CD4-positive, alpha-beta T cell (primary cell): ENCODE results near the gene RPL13A. TPM values are rescaled to one million over a fixed set of nuclear protein-coding genes. Genes with fewer than 3 reads are reported as not detected.
A peak's percentile ranks its signal among the peaks of the same experiment; 100 is the strongest.

Experiments
- ATAC-seq: fragments of 200-7000 bp; cut with Tn5 transposase; one replicate; pipeline ENCODE4 v1.10.0; 2022; ENCODE audit warnings: mild to moderate bottlenecking; ENCODE audit not compliant: poor library complexity
- CTCF ChIA-PET: fragments of 350-600 bp; sonication (Branson Sonifier 250); formaldehyde crosslinking; loops from one replicate; lab custom pipeline; 2021; ENCODE audit warnings: antibody characterized with exemption, inconsistent platforms; lab: Charles Lee
- POLR2A ChIA-PET: fragments of 350-600 bp; sonication (Branson Sonifier 250); formaldehyde crosslinking; loops from one replicate; lab custom pipeline; 2021; ENCODE audit warnings: antibody characterized with exemption, inconsistent platforms; lab: Charles Lee
- DNase-seq, 14 experiments: peaks; one replicate each; pipeline ENCODE4 v3.0.0-alpha.2; 2013 to 2020; ENCODE audit warnings: mixed read lengths in 2 of 14
- H3K27ac ChIP-seq, 2 donors: one replicate each; pipeline versions ENCODE4 v1.5.1 to v1.7.0; 2013; ENCODE audit warnings: low read length in 2 of 2, low read depth in 1 of 2, mild to moderate bottlenecking in 1 of 2
- H3K27me3 ChIP-seq, 2 experiments: 1 replicate in 1 of 2; 2 replicates in 1 of 2; pipeline versions ENCODE4 v1.6.1 to v1.7.0; 2013; ENCODE audit warnings: low read length in 2 of 2, control low read depth in 1 of 2, mild to moderate bottlenecking in 1 of 2, moderate library complexity in 1 of 2; ENCODE audit not compliant: insufficient read depth in 2 of 2, control insufficient read depth in 1 of 2
- H3K36me3 ChIP-seq: one replicate; pipeline ENCODE4 v1.6.1; 2013; ENCODE audit warnings: low read length, control low read depth; ENCODE audit not compliant: insufficient read depth
- H3K4me1 ChIP-seq: one replicate; pipeline ENCODE4 v1.6.1; 2013; ENCODE audit warnings: low read length, control low read depth; ENCODE audit not compliant: insufficient read depth
- H3K4me3 ChIP-seq: one replicate; pipeline ENCODE4 v1.5.1; 2013; ENCODE audit warnings: mild to moderate bottlenecking, low read length, moderate library complexity
- H3K9me3 ChIP-seq, 2 experiments: 1 replicate in 1 of 2; 2 replicates in 1 of 2; pipeline versions ENCODE4 v1.6.1 to v1.7.0; 2013; ENCODE audit warnings: low read length in 2 of 2, mild to moderate bottlenecking in 2 of 2, control low read depth in 1 of 2, moderate library complexity in 1 of 2; ENCODE audit not compliant: control insufficient read depth in 1 of 2, insufficient read depth in 1 of 2
- H3K27ac Mint-ChIP-seq: one replicate; pipeline ENCODE4 v1.8.0; 2020; ENCODE audit warnings: mixed read lengths
- H3K27me3 Mint-ChIP-seq: one replicate; pipeline ENCODE4 v1.8.0; 2021; ENCODE audit warnings: mixed read lengths
- H3K36me3 Mint-ChIP-seq: one replicate; pipeline ENCODE4 v1.8.0; 2021; ENCODE audit warnings: low read depth, mixed read lengths
- H3K4me1 Mint-ChIP-seq: one replicate; pipeline ENCODE4 v1.8.0; 2021; ENCODE audit warnings: low read depth, mixed read lengths
- H3K4me3 Mint-ChIP-seq: one replicate; pipeline ENCODE4 v1.8.0; 2020; ENCODE audit warnings: mild to moderate bottlenecking, mixed read lengths
- H3K9me3 Mint-ChIP-seq: one replicate; pipeline ENCODE4 v1.8.0; 2020; ENCODE audit warnings: mixed read lengths
- CTCF ChIP-seq: fragments of 200-600 bp; IDR thresholded peaks from one replicate; pipeline ENCODE4 v1.8.0; 2022; ENCODE audit warnings: antibody characterized with exemption, mild to moderate bottlenecking
- intact Hi-C, 2 experiments: fragments of 100-400 bp; cut with DNase I in 1 of 2; cut with micrococcal nuclease in 1 of 2; formaldehyde crosslinking; loops; one replicate each; pipeline versions ENCODE4 v1.15.1 to v1.9.0; 2023 to 2025; cut with DNase I, micrococcal nuclease
- total RNA-seq, 174 experiments: library from RNA in 2 of 174; stranded (reverse) in 2 of 174; gene quantifications; one replicate each; pipeline ENCODE4 v1.2.3 and lab custom pipeline; 2021 to 2026

Gene RPL13A
- total RNA-seq, 2 experiments from 2014 or later: 5,328 to 5,481 TPM

- Histone ChIP-seq H3K9me3 (no peaks in the 10 kb centered on the region), H3K4me1 (peaks cover 36% of the 10 kb centered on the region), H3K27ac (no peak overlapping the region), H3K27me3 (no peaks in the 10 kb centered on the region), H3K36me3 (no peaks in the 10 kb centered on the region), H3K4me3 (no peak overlapping the region)
- Mint-ChIP-seq H3K36me3 (no peaks in the 10 kb centered on the region), H3K27me3 (no peaks in the 10 kb centered on the region), H3K4me3 (peak overlapping the region; percentile 23), H3K4me1 (peaks cover 44% of the 10 kb centered on the region), H3K9me3 (no peaks in the 10 kb centered on the region), H3K27ac (peak overlapping the region; percentile 43)
- ChIA-PET POLR2A (interaction anchor here (0.6 to 1.7 kb wide), 9 partner anchors 9 to 171 kb away, joined by 3 to 9 read pairs (median 4); partner anchors contain the start of gene RPS11), CTCF (interaction anchor here (0.6 to 1.3 kb wide), 14 partner anchors 16 to 73 kb away, joined by 3 to 14 read pairs (median 4); partner anchors contain the start of genes FLT3LG, NOSIP and RCN3)
- intact Hi-C loops: loop anchor here (1.0 kb wide), 2 partner anchors 40 to 64 kb away; no protein-coding TSS in a partner anchor
- DNase-seq (peak; percentile 70 to 89 (median 74)), ATAC-seq (peak; percentile 80)
- peak; percentile 83 for TF ChIP-seq CTCF
These were observed 19.2 kb downstream of the RPL13A start for GRCh38 chr19:49506575-49507105.

- intact Hi-C loops: no loop called here
- H3K9me3 ChIP-seq: no peaks in the 10 kb centered on the region
- no peak overlapping the region for H3K27ac ChIP-seq
- DNase-seq: peak in 1 of 14 experiments; percentile 7
- Mint-ChIP-seq H3K36me3 (no peaks in the 10 kb centered on the region), H3K4me3 (no peak overlapping the region), H3K27me3 (no peaks in the 10 kb centered on the region), H3K9me3 (no peaks in the 10 kb centered on the region), H3K4me1 (peaks cover 42% of the 10 kb centered on the region), H3K27ac (no peak overlapping the region)
- POLR2A ChIA-PET: interaction anchor here (0.7 kb wide), 1 partner anchor 62 kb away, joined by 4 read pairs; no protein-coding TSS in a partner anchor
- no peak for ATAC-seq
- no peak overlapping the region for H3K4me3 ChIP-seq
- no peaks in the 10 kb centered on the region for H3K27me3 ChIP-seq
- TF ChIP-seq CTCF: no peak
- H3K36me3 ChIP-seq: no peaks in the 10 kb centered on the region
- CTCF ChIA-PET: interaction anchor here (0.6 to 0.9 kb wide), 2 partner anchors 39 to 76 kb away, joined by 3 read pairs; no protein-coding TSS in a partner anchor
- H3K4me1 ChIP-seq: peaks cover 36% of the 10 kb centered on the region
These were observed 20.5 kb downstream of the RPL13A start for GRCh38 chr19:49507803-49508494.

GRCh38 chr19:49512970-49513745 lies 25.8 kb downstream of the RPL13A start:
- H3K36me3 Mint-ChIP-seq: peaks cover 5% of the 10 kb centered on the region
- ChIA-PET CTCF (interaction anchor here (1.9 kb wide), 1 partner anchor 58 kb away, joined by 10 read pairs; no protein-coding TSS in a partner anchor), POLR2A (interaction anchor here (0.8 to 2.2 kb wide), 8 partner anchors 14 to 67 kb away, joined by 3 to 9 read pairs (median 7); partner anchors contain the start of genes NOSIP, RCN3 and RPS11)
- peak; percentile 68 for ATAC-seq
- peak overlapping the region; percentile 90 for H3K4me3 Mint-ChIP-seq
- TF ChIP-seq CTCF: no peak
- H3K27ac ChIP-seq: peak overlapping the region; percentile 46 to 62
- peak overlapping the region; percentile 60 for H3K4me3 ChIP-seq
- H3K4me1 Mint-ChIP-seq: peaks cover 46% of the 10 kb centered on the region
- H3K9me3 ChIP-seq: no peaks in the 10 kb centered on the region
- peaks cover 44% of the 10 kb centered on the region for H3K4me1 ChIP-seq
- no peaks in the 10 kb centered on the region for H3K9me3 Mint-ChIP-seq
- intact Hi-C loops: loop anchor here in 1 of 2 experiments (2.0 kb wide), 1 partner anchor 16 kb away; the partner anchor contains the start of gene RCN3
- peak overlapping the region; percentile 82 for H3K27ac Mint-ChIP-seq
- peak in 5 of 14 experiments; percentile 27 to 63 (median 56) for DNase-seq
- H3K27me3 Mint-ChIP-seq: no peaks in the 10 kb centered on the region
- no peaks in the 10 kb centered on the region for H3K36me3 ChIP-seq
- no peaks in the 10 kb centered on the region for H3K27me3 ChIP-seq
